ENCODE data around the gene ZIC1. TPM values are rescaled to one million over a fixed set of nuclear protein-coding genes. Genes with fewer than 3 reads are reported as not detected.

The ZIC1 gene
- total and polyA plus RNA-seq, 2 donors (not counting 1 experiment from before 2014, with no cell fraction given), result not detected

GRCh38 chr3:147404000-147404799, 5.0 kb upstream of the ZIC1 start:
- Histone ChIP-seq H3K36me3 (replicated peaks in 1 of 2; ENCODE audit: control extremely low read depth in 1 of 2, control insufficient read depth in 1 of 2, extremely low read depth in 1 of 2, insufficient read depth in 2 of 2, low read length in 1 of 2) (no peaks in the 10 kb centered on the region), H3K4me2 (replicated peaks; ENCODE audit: low read depth, low read length, poor library complexity, severe bottlenecking) (no peak overlapping the region), H4K20me1 (ENCODE audit: control insufficient read depth, insufficient read depth, low read length, poor library complexity, severe bottlenecking) (no peaks in the 10 kb centered on the region), H3K4me3 (ENCODE audit: control extremely low read depth in 1 of 5, extremely low read depth in 1 of 5, insufficient read depth in 1 of 5, low read depth in 2 of 5, low read length in 4 of 5) (no peak overlapping the region), H3K27ac (ENCODE audit: low read length in 2 of 2) (no peak overlapping the region), H3K9me3 (ENCODE audit: control extremely low read depth in 1 of 3, control insufficient read depth in 2 of 3, insufficient read depth in 1 of 3, low read length in 2 of 3) (peaks cover 0 to 39% (median 3%) of the 10 kb centered on the region in 3 donors), H3K4me1 (ENCODE audit: control insufficient read depth in 2 of 2, insufficient read depth in 2 of 2, low read length in 2 of 2) (peaks cover 0 to 3% of the 10 kb centered on the region in 2 donors), H2AFZ (ENCODE audit: insufficient read depth, low read depth, low read length, poor library complexity, severe bottlenecking) (no peak overlapping the region), H3K27me3 (replicated peaks in 1 of 4; ENCODE audit: control extremely low read depth in 1 of 4, control insufficient read depth in 3 of 4, insufficient read depth in 4 of 4, low read length in 3 of 4) (peaks cover 0 to 67% (median 53%) of the 10 kb centered on the region in 4 experiments), H3K79me2 (ENCODE audit: control insufficient read depth, insufficient read depth, low read length) (no peaks in the 10 kb centered on the region), H3K9ac (ENCODE audit: low read length) (no peak overlapping the region)
- TF ChIP-seq EZH2 (IDR thresholded peaks at IDR 0.05; ENCODE audit: borderline replicate concordance, insufficient read depth, low read depth, low read length, poor library complexity, severe bottlenecking), result no peak
- TF ChIP-seq CTCF (IDR thresholded peaks at IDR 0.05), result no peak
- CTCF ChIA-PET, result no interaction called here
- POLR2A ChIA-PET, result no interaction called here
- ATAC-seq (ENCODE audit: low read depth), result no peak
- WGBS (ENCODE audit: insufficient coverage), result 14% methylated on average over 4 of the region's 11 CpGs
- Mint-ChIP-seq H3K27ac (no peak overlapping the region), H3K9me3 (ENCODE audit: insufficient read depth) (no peaks in the 10 kb centered on the region), H3K4me3 (no peak overlapping the region), H3K27me3 (peaks cover 69% of the 10 kb centered on the region), H3K4me1 (peaks cover 2% of the 10 kb centered on the region)
- intact Hi-C loops (cut with micrococcal nuclease), result no loop called here
- DNase-seq, result no peak

GRCh38 chr3:147404800-147405230, 4.3 kb upstream of the ZIC1 start:
- 7% methylated on average over 13 of the region's 16 CpGs for WGBS (ENCODE audit: insufficient coverage)
- ATAC-seq (ENCODE audit: low read depth) (no peak), DNase-seq (no peak)
- no peak overlapping the region for H3K27ac ChIP-seq (ENCODE audit: low read length in 2 of 2)
- Mint-ChIP-seq H3K27ac (no peak overlapping the region), H3K4me3 (no peak overlapping the region), H3K27me3 (peaks cover 63% of the 10 kb centered on the region), H3K4me1 (peaks cover 2% of the 10 kb centered on the region), H3K9me3 (ENCODE audit: insufficient read depth) (no peaks in the 10 kb centered on the region)
- no peak overlapping the region for H3K4me3 ChIP-seq (ENCODE audit: control extremely low read depth in 1 of 5, extremely low read depth in 1 of 5, insufficient read depth in 1 of 5, low read depth in 2 of 5, low read length in 4 of 5)
- TF ChIP-seq CTCF (IDR thresholded peaks at IDR 0.05) (no peak), EZH2 (IDR thresholded peaks at IDR 0.05; ENCODE audit: borderline replicate concordance, insufficient read depth, low read depth, low read length, poor library complexity, severe bottlenecking) (no peak)
- H3K36me3 ChIP-seq (replicated peaks in 1 of 2; ENCODE audit: control extremely low read depth in 1 of 2, control insufficient read depth in 1 of 2, extremely low read depth in 1 of 2, insufficient read depth in 2 of 2, low read length in 1 of 2), result no peaks in the 10 kb centered on the region
- no peaks in the 10 kb centered on the region for H3K79me2 ChIP-seq (ENCODE audit: control insufficient read depth, insufficient read depth, low read length)
- H4K20me1 ChIP-seq (ENCODE audit: control insufficient read depth, insufficient read depth, low read length, poor library complexity, severe bottlenecking), result no peaks in the 10 kb centered on the region
- intact Hi-C loops (cut with micrococcal nuclease), result no loop called here
- H3K4me2 ChIP-seq (replicated peaks; ENCODE audit: low read depth, low read length, poor library complexity, severe bottlenecking), result no peak overlapping the region
- peaks cover 0 to 46% (median 3%) of the 10 kb centered on the region in 3 donors for H3K9me3 ChIP-seq (ENCODE audit: control extremely low read depth in 1 of 3, control insufficient read depth in 2 of 3, insufficient read depth in 1 of 3, low read length in 2 of 3)
- H3K9ac ChIP-seq (ENCODE audit: low read length), result no peak overlapping the region
- CTCF ChIA-PET, result no interaction called here
- peaks cover 0 to 3% of the 10 kb centered on the region in 2 donors for H3K4me1 ChIP-seq (ENCODE audit: control insufficient read depth in 2 of 2, insufficient read depth in 2 of 2, low read length in 2 of 2)
- H3K27me3 ChIP-seq (replicated peaks in 1 of 4; ENCODE audit: control extremely low read depth in 1 of 4, control insufficient read depth in 3 of 4, insufficient read depth in 4 of 4, low read length in 3 of 4), result peaks cover 0 to 71% (median 55%) of the 10 kb centered on the region in 4 experiments
- H2AFZ ChIP-seq (ENCODE audit: insufficient read depth, low read depth, low read length, poor library complexity, severe bottlenecking), result no peak overlapping the region
- POLR2A ChIA-PET, result no interaction called here

Data from B cell (primary cell).